ENCODE results near the gene RNF220.

RNF220 gene

GRCh38 chr1:44647896-44648295 lies 242.8 kb downstream of the RNF220 start:
- H3K79me1 ChIP-seq (ENCODE audit: low read length): no peaks in the 10 kb centered on the region
- no peak overlapping the region for H3K9ac ChIP-seq (ENCODE audit: low read length)
- no peak overlapping the region for H3K4me2 ChIP-seq (ENCODE audit: low read length)
- H3K4ac ChIP-seq (ENCODE audit: low read depth, low read length): no peak overlapping the region
- no peak overlapping the region for H2BK12ac ChIP-seq (ENCODE audit: low read length)
- no peaks in the 10 kb centered on the region for H3K79me2 ChIP-seq (ENCODE audit: control insufficient read depth, insufficient read depth, low read length, poor library complexity)
- H3K4me1 ChIP-seq (ENCODE audit: control insufficient read depth in 1 of 2, insufficient read depth in 2 of 2, low read length in 2 of 2): no peaks in the 10 kb centered on the region
- no peak overlapping the region for H3K27ac ChIP-seq (ENCODE audit: low read depth, low read length)
- no peaks in the 10 kb centered on the region for H3K9me3 ChIP-seq (ENCODE audit: insufficient read depth, low read depth, low read length)
- peaks cover 70 to 76% of the 10 kb centered on the region in 2 experiments for H3K36me3 ChIP-seq (ENCODE audit: control insufficient read depth in 1 of 2, insufficient read depth in 2 of 2, low read length in 2 of 2)
- no peak overlapping the region for H3K4me3 ChIP-seq (ENCODE audit: low read depth, low read length)
- no peak overlapping the region for H2BK120ac ChIP-seq (ENCODE audit: insufficient read depth, low read length, poor library complexity)
- no peak overlapping the region for H4K91ac ChIP-seq (ENCODE audit: low read depth, low read length)
- H2AK5ac ChIP-seq (ENCODE audit: low read length): no peak overlapping the region
- no peak overlapping the region for H4K12ac ChIP-seq (ENCODE audit: low read depth, low read length)
- no peak overlapping the region for H4K8ac ChIP-seq (ENCODE audit: low read depth, low read length)
- DNase-seq: no peak
- WGBS (ENCODE audit: extremely low coverage, insufficient coverage, insufficient read length): no CpG with 5 or more reads among the region's 2 CpGs
- H3K27me3 ChIP-seq (ENCODE audit: insufficient read depth, low read length): no peaks in the 10 kb centered on the region
- H2BK5ac ChIP-seq (ENCODE audit: low read depth, low read length, poor library complexity): no peak overlapping the region
- no peak overlapping the region for H3K18ac ChIP-seq (ENCODE audit: low read length)
- no peak overlapping the region for H3K14ac ChIP-seq (ENCODE audit: low read length)
- no peak overlapping the region for H3K23ac ChIP-seq (ENCODE audit: low read length)
- H2AFZ ChIP-seq (ENCODE audit: insufficient read depth, low read length, poor library complexity): no peak overlapping the region

- no peak overlapping the region for H3K18ac ChIP-seq (ENCODE audit: low read length)
- peaks cover 66 to 71% of the 10 kb centered on the region in 2 experiments for H3K36me3 ChIP-seq (ENCODE audit: control insufficient read depth in 1 of 2, insufficient read depth in 2 of 2, low read length in 2 of 2)
- no peak overlapping the region for H3K4me2 ChIP-seq (ENCODE audit: low read length)
- H4K12ac ChIP-seq (ENCODE audit: low read depth, low read length): no peak overlapping the region
- no peaks in the 10 kb centered on the region for H3K4me1 ChIP-seq (ENCODE audit: control insufficient read depth in 1 of 2, insufficient read depth in 2 of 2, low read length in 2 of 2)
- H4K91ac ChIP-seq (ENCODE audit: low read depth, low read length): no peak overlapping the region
- no peaks in the 10 kb centered on the region for H3K9me3 ChIP-seq (ENCODE audit: insufficient read depth, low read depth, low read length)
- H2BK5ac ChIP-seq (ENCODE audit: low read depth, low read length, poor library complexity): no peak overlapping the region
- no peak overlapping the region for H3K9ac ChIP-seq (ENCODE audit: low read length)
- no peak overlapping the region for H3K23ac ChIP-seq (ENCODE audit: low read length)
- no peak overlapping the region for H2BK12ac ChIP-seq (ENCODE audit: low read length)
- no peak for DNase-seq
- H3K4me3 ChIP-seq (ENCODE audit: low read depth, low read length): no peak overlapping the region
- H3K79me1 ChIP-seq (ENCODE audit: low read length): no peaks in the 10 kb centered on the region
- no peak overlapping the region for H2AFZ ChIP-seq (ENCODE audit: insufficient read depth, low read length, poor library complexity)
- H3K4ac ChIP-seq (ENCODE audit: low read depth, low read length): no peak overlapping the region
- H4K8ac ChIP-seq (ENCODE audit: low read depth, low read length): no peak overlapping the region
- H3K79me2 ChIP-seq (ENCODE audit: control insufficient read depth, insufficient read depth, low read length, poor library complexity): no peaks in the 10 kb centered on the region
- H3K27ac ChIP-seq (ENCODE audit: low read depth, low read length): no peak overlapping the region
- no peak overlapping the region for H2AK5ac ChIP-seq (ENCODE audit: low read length)
- no peak overlapping the region for H2BK120ac ChIP-seq (ENCODE audit: insufficient read depth, low read length, poor library complexity)
- no CpG with 5 or more reads among the region's 13 CpGs for WGBS (ENCODE audit: extremely low coverage, insufficient coverage, insufficient read length)
- H3K14ac ChIP-seq (ENCODE audit: low read length): no peak overlapping the region
- H3K27me3 ChIP-seq (ENCODE audit: insufficient read depth, low read length): no peaks in the 10 kb centered on the region
Observed at GRCh38 chr1:44648529-44649250, 243.6 kb downstream of the RNF220 start.

- H3K79me2 ChIP-seq (ENCODE audit: control insufficient read depth, insufficient read depth, low read length, poor library complexity): no peaks in the 10 kb centered on the region
- no peak overlapping the region for H3K9ac ChIP-seq (ENCODE audit: low read length)
- no peak overlapping the region for H2BK120ac ChIP-seq (ENCODE audit: insufficient read depth, low read length, poor library complexity)
- no peak overlapping the region for H3K4me2 ChIP-seq (ENCODE audit: low read length)
- H3K14ac ChIP-seq (ENCODE audit: low read length): no peak overlapping the region
- H3K4me3 ChIP-seq (ENCODE audit: low read depth, low read length): no peak overlapping the region
- H4K12ac ChIP-seq (ENCODE audit: low read depth, low read length): no peak overlapping the region
- no peak overlapping the region for H3K27ac ChIP-seq (ENCODE audit: low read depth, low read length)
- H3K4ac ChIP-seq (ENCODE audit: low read depth, low read length): no peak overlapping the region
- no peak overlapping the region for H3K18ac ChIP-seq (ENCODE audit: low read length)
- H3K36me3 ChIP-seq (ENCODE audit: control insufficient read depth in 1 of 2, insufficient read depth in 2 of 2, low read length in 2 of 2): peaks cover 64 to 67% of the 10 kb centered on the region in 2 experiments
- DNase-seq: no peak
- H2BK5ac ChIP-seq (ENCODE audit: low read depth, low read length, poor library complexity): no peak overlapping the region
- no peaks in the 10 kb centered on the region for H3K79me1 ChIP-seq (ENCODE audit: low read length)
- H4K91ac ChIP-seq (ENCODE audit: low read depth, low read length): no peak overlapping the region
- no peak overlapping the region for H2AK5ac ChIP-seq (ENCODE audit: low read length)
- no peak overlapping the region for H2BK12ac ChIP-seq (ENCODE audit: low read length)
- no peak overlapping the region for H4K8ac ChIP-seq (ENCODE audit: low read depth, low read length)
- no peak overlapping the region for H2AFZ ChIP-seq (ENCODE audit: insufficient read depth, low read length, poor library complexity)
- no peaks in the 10 kb centered on the region for H3K9me3 ChIP-seq (ENCODE audit: insufficient read depth, low read depth, low read length)
- WGBS (ENCODE audit: extremely low coverage, insufficient coverage, insufficient read length): no CpG with 5 or more reads among the region's 13 CpGs
- H3K23ac ChIP-seq (ENCODE audit: low read length): no peak overlapping the region
- H3K4me1 ChIP-seq (ENCODE audit: control insufficient read depth in 1 of 2, insufficient read depth in 2 of 2, low read length in 2 of 2): no peaks in the 10 kb centered on the region
- no peaks in the 10 kb centered on the region for H3K27me3 ChIP-seq (ENCODE audit: insufficient read depth, low read length)
Observed at GRCh38 chr1:44649788-44650158, 244.7 kb downstream of the RNF220 start.

GRCh38 chr1:44650159-44650831 lies 245.2 kb downstream of the RNF220 start:
- no CpG with 5 or more reads among the region's 23 CpGs for WGBS (ENCODE audit: extremely low coverage, insufficient coverage, insufficient read length)
- no peaks in the 10 kb centered on the region for H3K79me1 ChIP-seq (ENCODE audit: low read length)
- H3K9me3 ChIP-seq (ENCODE audit: insufficient read depth, low read depth, low read length): no peaks in the 10 kb centered on the region
- DNase-seq: no peak
- no peak overlapping the region for H3K4me2 ChIP-seq (ENCODE audit: low read length)
- H3K14ac ChIP-seq (ENCODE audit: low read length): no peak overlapping the region
- no peaks in the 10 kb centered on the region for H3K79me2 ChIP-seq (ENCODE audit: control insufficient read depth, insufficient read depth, low read length, poor library complexity)
- H2BK120ac ChIP-seq (ENCODE audit: insufficient read depth, low read length, poor library complexity): no peak overlapping the region
- H2BK12ac ChIP-seq (ENCODE audit: low read length): no peak overlapping the region
- no peak overlapping the region for H2AK5ac ChIP-seq (ENCODE audit: low read length)
- no peak overlapping the region for H3K18ac ChIP-seq (ENCODE audit: low read length)
- no peak overlapping the region for H4K12ac ChIP-seq (ENCODE audit: low read depth, low read length)
- H2AFZ ChIP-seq (ENCODE audit: insufficient read depth, low read length, poor library complexity): no peak overlapping the region
- peaks cover 59 to 63% of the 10 kb centered on the region in 2 experiments for H3K36me3 ChIP-seq (ENCODE audit: control insufficient read depth in 1 of 2, insufficient read depth in 2 of 2, low read length in 2 of 2)
- no peak overlapping the region for H3K9ac ChIP-seq (ENCODE audit: low read length)
- no peak overlapping the region for H4K8ac ChIP-seq (ENCODE audit: low read depth, low read length)
- no peak overlapping the region for H3K4me3 ChIP-seq (ENCODE audit: low read depth, low read length)
- H3K4ac ChIP-seq (ENCODE audit: low read depth, low read length): no peak overlapping the region
- no peak overlapping the region for H3K27ac ChIP-seq (ENCODE audit: low read depth, low read length)
- H3K23ac ChIP-seq (ENCODE audit: low read length): no peak overlapping the region
- H4K91ac ChIP-seq (ENCODE audit: low read depth, low read length): no peak overlapping the region
- H3K27me3 ChIP-seq (ENCODE audit: insufficient read depth, low read length): no peaks in the 10 kb centered on the region
- H3K4me1 ChIP-seq (ENCODE audit: control insufficient read depth in 1 of 2, insufficient read depth in 2 of 2, low read length in 2 of 2): no peaks in the 10 kb centered on the region
- no peak overlapping the region for H2BK5ac ChIP-seq (ENCODE audit: low read depth, low read length, poor library complexity)

Measured in trophoblast cell (in vitro differentiated cells and primary cell).